ENCODE data around the gene EFCAB14.
"Not testable (repeated sequence)": the region's sequence is repeated elsewhere in the genome, so short reads cannot be mapped to it uniquely, and the experiment has no call there.

EFCAB14 gene

DNA sequence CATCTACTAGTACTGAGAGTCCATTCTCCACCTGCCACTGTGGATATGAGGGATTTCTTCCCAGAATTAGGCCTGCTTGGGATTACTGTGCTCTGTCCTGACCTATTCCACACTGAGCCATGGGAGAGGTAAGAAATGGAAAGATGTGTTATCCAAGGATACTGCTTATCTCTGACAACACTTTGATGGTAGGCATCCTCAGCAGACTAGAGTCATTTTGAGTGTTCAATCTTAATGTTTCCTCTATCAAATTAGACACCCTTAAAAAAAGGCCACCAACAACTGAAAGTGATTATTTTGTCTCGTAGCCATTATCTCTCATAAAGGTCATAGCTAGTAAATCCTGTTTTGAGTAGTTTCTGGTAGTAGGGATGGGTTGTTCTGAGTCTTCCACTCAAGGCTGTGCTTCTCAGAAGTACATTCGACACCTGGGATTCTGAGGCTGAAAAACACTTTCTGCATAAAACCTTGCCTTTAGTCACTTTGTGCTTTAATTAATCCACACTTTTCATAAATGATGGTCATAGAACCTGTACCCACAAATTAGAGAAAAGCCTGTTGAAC is 59.5 kb downstream of the EFCAB14 start:
- no peak overlapping the region for H3K27ac ChIP-seq
- TF ChIP-seq, protein P1, sequence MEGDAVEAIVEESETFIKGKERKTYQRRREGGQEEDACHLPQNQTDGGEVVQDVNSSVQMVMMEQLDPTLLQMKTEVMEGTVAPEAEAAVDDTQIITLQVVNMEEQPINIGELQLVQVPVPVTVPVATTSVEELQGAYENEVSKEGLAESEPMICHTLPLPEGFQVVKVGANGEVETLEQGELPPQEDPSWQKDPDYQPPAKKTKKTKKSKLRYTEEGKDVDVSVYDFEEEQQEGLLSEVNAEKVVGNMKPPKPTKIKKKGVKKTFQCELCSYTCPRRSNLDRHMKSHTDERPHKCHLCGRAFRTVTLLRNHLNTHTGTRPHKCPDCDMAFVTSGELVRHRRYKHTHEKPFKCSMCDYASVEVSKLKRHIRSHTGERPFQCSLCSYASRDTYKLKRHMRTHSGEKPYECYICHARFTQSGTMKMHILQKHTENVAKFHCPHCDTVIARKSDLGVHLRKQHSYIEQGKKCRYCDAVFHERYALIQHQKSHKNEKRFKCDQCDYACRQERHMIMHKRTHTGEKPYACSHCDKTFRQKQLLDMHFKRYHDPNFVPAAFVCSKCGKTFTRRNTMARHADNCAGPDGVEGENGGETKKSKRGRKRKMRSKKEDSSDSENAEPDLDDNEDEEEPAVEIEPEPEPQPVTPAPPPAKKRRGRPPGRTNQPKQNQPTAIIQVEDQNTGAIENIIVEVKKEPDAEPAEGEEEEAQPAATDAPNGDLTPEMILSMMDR (conservative IDR thresholded peaks at IDR 0.05) = no peak
- no peak for TF ChIP-seq ZFX (IDR thresholded peaks at IDR 0.05)

DNA sequence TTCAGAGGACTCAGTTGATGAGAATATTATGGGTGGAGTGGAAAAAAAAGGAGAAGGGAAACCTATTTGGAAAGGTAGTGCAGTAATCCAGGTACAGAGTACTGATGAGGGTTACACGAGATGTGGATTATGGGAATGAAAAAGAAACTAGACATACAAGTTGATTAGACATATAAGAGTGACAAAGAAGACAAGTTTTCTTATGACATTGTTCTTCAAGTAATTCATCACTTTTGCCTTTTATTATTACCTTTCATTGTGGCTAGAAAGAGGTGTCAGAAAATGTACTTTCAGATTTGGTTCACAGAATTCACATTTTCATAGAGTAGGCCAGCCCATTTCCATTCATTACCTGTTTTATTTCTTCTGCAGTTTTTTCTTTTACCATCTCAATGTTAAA is 61.1 kb downstream of the EFCAB14 start:
- TF ChIP-seq, protein P1 (conservative IDR thresholded peaks at IDR 0.05) = no peak
- TF ChIP-seq ZFX (IDR thresholded peaks at IDR 0.05) = no peak
- no peak overlapping the region for H3K27ac ChIP-seq

DNA sequence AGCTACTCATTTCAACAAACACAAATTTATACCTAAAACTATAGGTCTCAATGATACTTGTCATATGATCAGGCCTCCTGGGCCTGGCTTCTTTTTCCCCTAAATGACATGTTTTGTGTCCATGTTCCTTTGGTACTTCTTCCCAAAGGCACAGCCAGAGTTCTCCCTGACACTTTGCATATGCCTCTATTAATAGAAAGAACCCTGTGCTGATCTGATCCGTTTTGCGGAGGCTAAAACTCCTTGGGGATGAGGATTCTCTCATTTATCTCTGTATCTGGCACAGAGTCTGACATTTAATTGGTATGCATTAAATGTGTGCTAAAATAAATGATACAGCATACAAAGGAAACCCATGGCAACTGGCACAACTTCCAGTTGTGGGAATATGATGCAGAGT is 62.3 kb downstream of the EFCAB14 start:
- TF ChIP-seq, protein P1 (conservative IDR thresholded peaks at IDR 0.05) = no peak
- no peak for TF ChIP-seq ZFX (IDR thresholded peaks at IDR 0.05)
- H3K27ac ChIP-seq = no peak overlapping the region

DNA sequence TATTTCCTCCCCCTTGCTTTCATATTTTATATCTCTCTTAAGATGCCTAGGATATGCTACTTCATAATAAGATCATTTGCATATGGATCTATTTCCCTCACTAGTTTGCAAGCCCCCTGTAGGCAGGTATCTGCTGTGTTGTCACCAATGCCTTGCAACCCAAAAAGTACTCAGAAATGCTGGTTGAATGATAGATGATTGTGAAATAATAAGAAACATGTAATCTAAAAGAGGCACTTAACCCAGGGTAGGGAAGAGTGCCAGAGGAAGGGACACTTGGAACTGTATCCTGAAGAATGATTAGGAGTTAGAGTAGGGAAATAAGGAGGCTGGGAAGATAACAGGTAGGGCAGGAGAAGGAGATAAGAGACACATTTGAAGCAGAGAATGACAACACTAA is 63.1 kb downstream of the EFCAB14 start:
- TF ChIP-seq, protein P1 (conservative IDR thresholded peaks at IDR 0.05) = no peak
- no peak for TF ChIP-seq ZFX (IDR thresholded peaks at IDR 0.05)
- no peak overlapping the region for H3K27ac ChIP-seq

DNA sequence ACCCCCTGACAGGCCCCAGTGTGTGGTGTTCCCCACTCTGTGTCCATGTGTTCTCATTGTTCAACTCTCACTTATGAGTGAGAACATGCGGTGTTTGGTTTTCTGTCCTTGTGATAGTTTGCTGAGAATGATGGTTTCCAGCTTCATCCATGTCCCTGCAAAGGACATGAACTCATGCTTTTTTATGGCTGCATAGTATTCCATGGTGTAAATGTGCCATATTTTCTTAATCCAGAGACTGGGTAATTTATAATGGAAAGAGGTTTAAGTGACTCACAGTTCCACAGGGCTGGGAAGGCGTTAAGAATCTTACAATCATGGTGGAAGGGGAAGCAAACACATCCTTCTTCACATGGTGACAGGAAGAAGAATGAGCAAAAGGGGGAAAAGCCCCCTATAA is 64.2 kb downstream of the EFCAB14 start:
- H3K27ac ChIP-seq = not testable (repeated sequence)

DNA sequence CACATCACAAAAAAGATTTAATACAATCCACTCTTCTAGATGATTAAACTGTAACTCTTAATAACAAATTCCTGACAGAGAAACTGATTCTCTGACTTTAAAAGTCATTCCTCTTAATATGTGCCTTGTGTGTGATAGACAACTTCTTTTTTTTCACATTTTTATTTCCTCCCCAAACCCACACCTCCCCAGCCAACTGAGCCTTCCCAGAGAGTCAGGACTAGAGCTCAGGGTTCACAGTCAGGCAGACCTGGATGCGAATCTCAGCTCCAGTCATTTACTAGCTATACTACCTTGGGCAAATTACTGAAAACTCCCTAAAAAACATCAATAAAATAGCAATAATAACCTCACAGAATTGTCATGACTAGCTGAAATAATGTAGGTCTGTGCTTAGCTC is 64.9 kb downstream of the EFCAB14 start:
- H3K27ac ChIP-seq = no peak overlapping the region
- TF ChIP-seq, protein P1 (conservative IDR thresholded peaks at IDR 0.05) = no peak
- TF ChIP-seq ZFX (IDR thresholded peaks at IDR 0.05) = no peak

DNA sequence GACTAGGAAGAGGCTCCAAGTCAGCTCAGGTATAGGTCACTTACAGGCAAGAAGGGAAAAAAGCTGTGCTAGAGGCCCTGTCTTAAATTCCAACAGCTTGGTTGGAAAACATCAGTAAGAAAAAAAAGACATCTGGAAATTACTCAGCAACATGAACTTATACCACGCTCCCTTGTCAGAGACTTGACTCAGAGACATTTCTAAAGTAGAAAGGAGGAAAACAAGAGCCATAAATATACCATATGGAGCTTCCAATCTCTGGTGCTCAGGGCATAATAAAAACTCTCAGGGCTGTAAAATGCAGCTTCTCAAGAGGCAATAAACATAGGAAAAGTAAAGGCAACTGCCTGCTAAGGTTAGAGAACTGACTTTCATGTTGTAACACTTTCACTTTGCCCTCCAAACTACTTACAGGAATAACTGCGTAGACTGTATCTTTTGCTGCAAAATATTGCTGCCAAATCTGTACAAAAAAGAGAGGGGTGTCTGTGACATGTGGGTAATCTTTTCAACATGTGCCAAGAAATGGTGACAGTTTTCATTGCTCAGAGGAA is 65.4 kb downstream of the EFCAB14 start:
- no peak overlapping the region for H3K27ac ChIP-seq
- TF ChIP-seq, protein P1 (conservative IDR thresholded peaks at IDR 0.05) = no peak
- no peak for TF ChIP-seq ZFX (IDR thresholded peaks at IDR 0.05)
